ENCODE data around the gene TRPM8. TPM values are rescaled to one million over a fixed set of nuclear protein-coding genes. Genes with fewer than 3 reads are reported as not detected.

Gene TRPM8
- total RNA-seq, 4 donors from 2014 or later, result not detected

DNA sequence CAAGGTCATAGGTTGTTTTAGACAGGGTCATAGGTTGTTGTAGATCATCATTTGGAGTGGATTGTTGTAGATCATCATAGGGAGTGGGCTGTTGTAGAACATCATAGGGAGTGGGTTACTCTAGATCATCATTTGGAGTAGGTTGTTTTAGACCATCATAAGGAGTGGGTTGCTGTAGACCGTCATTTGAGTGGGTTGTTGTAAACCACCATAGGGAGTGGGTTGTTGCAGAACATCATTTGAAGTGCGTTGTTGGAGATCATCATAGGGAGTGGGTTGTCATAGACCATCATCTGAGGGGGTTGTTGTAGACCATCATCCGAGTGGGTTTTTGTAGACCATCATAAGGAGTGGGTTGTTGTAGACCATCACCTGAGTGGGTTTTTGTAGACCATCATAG lies 9.5 kb upstream of the TRPM8 start:
- DNase-seq (no peak), ATAC-seq (no peak)
- in situ Hi-C loops (cut with MboI; ENCODE audit: low sequenced_read_pairs in 4 of 4) (no loop called here), intact Hi-C loops (cut with DNase I; ENCODE audit: low total_unique reads) (no loop called here)
- Histone ChIP-seq H3K36me3 (no peaks in the 10 kb centered on the region), H3K27ac (no peak overlapping the region), H3K4me3 (no peak overlapping the region), H3K9me3 (no peaks in the 10 kb centered on the region), H3K4me1 (no peaks in the 10 kb centered on the region), H3K27me3 (no peaks in the 10 kb centered on the region)
- no peak for TF ChIP-seq POLR2A (IDR thresholded peaks at IDR 0.05)
- TF ChIP-seq, protein P1, sequence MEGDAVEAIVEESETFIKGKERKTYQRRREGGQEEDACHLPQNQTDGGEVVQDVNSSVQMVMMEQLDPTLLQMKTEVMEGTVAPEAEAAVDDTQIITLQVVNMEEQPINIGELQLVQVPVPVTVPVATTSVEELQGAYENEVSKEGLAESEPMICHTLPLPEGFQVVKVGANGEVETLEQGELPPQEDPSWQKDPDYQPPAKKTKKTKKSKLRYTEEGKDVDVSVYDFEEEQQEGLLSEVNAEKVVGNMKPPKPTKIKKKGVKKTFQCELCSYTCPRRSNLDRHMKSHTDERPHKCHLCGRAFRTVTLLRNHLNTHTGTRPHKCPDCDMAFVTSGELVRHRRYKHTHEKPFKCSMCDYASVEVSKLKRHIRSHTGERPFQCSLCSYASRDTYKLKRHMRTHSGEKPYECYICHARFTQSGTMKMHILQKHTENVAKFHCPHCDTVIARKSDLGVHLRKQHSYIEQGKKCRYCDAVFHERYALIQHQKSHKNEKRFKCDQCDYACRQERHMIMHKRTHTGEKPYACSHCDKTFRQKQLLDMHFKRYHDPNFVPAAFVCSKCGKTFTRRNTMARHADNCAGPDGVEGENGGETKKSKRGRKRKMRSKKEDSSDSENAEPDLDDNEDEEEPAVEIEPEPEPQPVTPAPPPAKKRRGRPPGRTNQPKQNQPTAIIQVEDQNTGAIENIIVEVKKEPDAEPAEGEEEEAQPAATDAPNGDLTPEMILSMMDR (IDR thresholded peaks at IDR 0.05 in 4 of 5, conservative IDR thresholded peaks at IDR 0.05 in 1 of 5), result no peak

DNA sequence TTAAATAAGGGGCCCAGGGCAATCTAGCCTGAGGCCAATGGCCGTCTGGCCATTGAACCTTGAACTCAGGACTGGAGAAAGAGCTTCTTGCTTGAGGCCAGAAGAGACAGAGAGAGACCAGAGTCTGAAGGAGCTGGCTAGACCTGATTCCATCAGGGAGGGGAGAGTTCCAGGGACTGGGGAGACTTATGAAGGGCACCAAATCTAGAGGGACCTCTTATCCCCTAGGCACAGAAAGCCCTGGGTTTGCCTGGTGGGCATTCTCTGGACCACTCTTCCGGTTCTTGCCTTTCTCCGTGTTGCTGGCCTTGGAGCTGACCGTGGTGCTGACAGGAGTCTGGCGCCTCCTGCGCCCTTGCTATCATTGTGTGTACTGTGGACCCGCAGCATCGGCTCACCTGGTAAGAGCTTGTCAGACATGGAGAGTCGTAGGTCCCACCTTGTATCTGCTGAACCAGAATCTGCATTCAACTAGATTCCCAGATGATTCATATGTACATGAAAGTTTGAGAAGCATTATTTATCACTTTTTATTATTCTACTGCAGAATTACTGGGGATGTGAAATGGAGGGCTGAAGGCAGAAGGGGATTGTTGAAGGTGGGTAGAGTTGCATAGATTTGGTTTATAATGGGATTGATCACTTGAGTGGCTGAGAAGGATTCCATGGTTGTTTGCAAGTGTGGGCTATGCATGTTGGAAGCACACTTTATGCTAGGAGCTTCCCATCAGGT lies 4.3 kb upstream of the TRPM8 start:
- no peak for DNase-seq
- Histone ChIP-seq H3K27ac (no peak overlapping the region), H3K4me3 (no peak overlapping the region), H3K9me3 (no peaks in the 10 kb centered on the region), H3K36me3 (no peaks in the 10 kb centered on the region), H3K27me3 (no peaks in the 10 kb centered on the region), H3K4me1 (no peaks in the 10 kb centered on the region)
- TF ChIP-seq POLR2A (IDR thresholded peaks at IDR 0.05), result no peak
- TF ChIP-seq, protein P1 (IDR thresholded peaks at IDR 0.05 in 4 of 5, conservative IDR thresholded peaks at IDR 0.05 in 1 of 5), result no peak
- ATAC-seq, result no peak
- in situ Hi-C loops (cut with MboI; ENCODE audit: low sequenced_read_pairs in 4 of 4), result no loop called here
- intact Hi-C loops (cut with DNase I; ENCODE audit: low total_unique reads), result no loop called here

DNA sequence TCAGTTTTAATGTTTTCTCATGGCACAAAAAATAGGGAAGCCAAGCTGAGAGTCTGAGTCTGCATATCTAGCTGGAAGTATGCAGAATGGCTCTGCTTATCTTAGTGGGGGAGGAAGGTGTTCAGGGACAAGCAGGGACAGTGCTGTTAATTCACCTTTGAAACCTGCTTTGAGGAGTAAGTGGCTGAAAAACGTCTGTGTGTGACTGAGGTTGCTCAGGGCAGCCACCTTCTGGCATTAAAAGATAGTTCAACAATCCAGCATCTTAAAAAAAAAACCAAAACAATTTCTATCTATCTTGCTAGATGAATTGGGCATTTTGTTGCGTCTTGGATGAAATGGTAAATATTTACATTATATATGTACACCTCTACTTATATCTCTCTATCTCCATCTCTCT lies 2.0 kb upstream of the TRPM8 start:
- intact Hi-C loops (cut with DNase I; ENCODE audit: low total_unique reads), result no loop called here
- TF ChIP-seq, protein P1 (IDR thresholded peaks at IDR 0.05 in 4 of 5, conservative IDR thresholded peaks at IDR 0.05 in 1 of 5), result no peak
- no peak for TF ChIP-seq POLR2A (IDR thresholded peaks at IDR 0.05)
- Histone ChIP-seq H3K4me3 (no peak overlapping the region), H3K27me3 (no peaks in the 10 kb centered on the region), H3K9me3 (no peaks in the 10 kb centered on the region), H3K36me3 (no peaks in the 10 kb centered on the region), H3K27ac (no peak overlapping the region), H3K4me1 (no peaks in the 10 kb centered on the region)
- no peak for DNase-seq
- no peak for ATAC-seq
- in situ Hi-C loops (cut with MboI; ENCODE audit: low sequenced_read_pairs in 4 of 4), result no loop called here

- Histone ChIP-seq H3K27me3 (no peaks in the 10 kb centered on the region), H3K9me3 (no peaks in the 10 kb centered on the region), H3K36me3 (no peaks in the 10 kb centered on the region), H3K4me1 (no peaks in the 10 kb centered on the region), H3K27ac (no peak overlapping the region), H3K4me3 (no peak overlapping the region)
- no peak for ATAC-seq
- intact Hi-C loops (cut with DNase I; ENCODE audit: low total_unique reads) (no loop called here), in situ Hi-C loops (cut with MboI; ENCODE audit: low sequenced_read_pairs in 4 of 4) (no loop called here)
- no peak for DNase-seq
- no peak for TF ChIP-seq POLR2A (IDR thresholded peaks at IDR 0.05)
- TF ChIP-seq, protein P1 (IDR thresholded peaks at IDR 0.05 in 4 of 5, conservative IDR thresholded peaks at IDR 0.05 in 1 of 5), result no peak
Measured at GRCh38 chr2:233919319-233919718, 2.1 kb downstream of the TRPM8 start.

DNA sequence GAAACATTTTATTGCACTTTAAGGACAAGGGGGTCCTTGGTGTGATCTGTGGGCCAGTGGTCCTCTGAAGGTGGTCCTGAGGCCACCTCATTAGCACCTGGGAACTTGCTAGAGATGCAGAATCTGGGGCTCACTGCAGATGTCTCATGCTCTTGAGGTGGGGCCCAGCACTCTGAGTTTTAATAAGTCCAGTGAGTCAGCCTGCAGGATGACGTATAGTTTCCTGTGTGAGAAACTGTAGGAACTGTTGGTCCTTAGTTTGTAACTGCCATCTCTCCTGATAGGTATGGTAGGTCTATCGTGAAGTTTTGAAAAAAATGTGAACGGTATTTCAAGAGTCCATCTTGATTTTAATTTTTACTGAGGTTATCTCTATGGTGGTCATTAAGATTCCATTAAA lies 2.8 kb downstream of the TRPM8 start:
- no peak overlapping the region for H3K27ac ChIP-seq
- H3K9me3 ChIP-seq, result no peaks in the 10 kb centered on the region
- intact Hi-C loops (cut with DNase I; ENCODE audit: low total_unique reads) (no loop called here), in situ Hi-C loops (cut with MboI; ENCODE audit: low sequenced_read_pairs in 4 of 4) (no loop called here)
- TF ChIP-seq, protein P1 (IDR thresholded peaks at IDR 0.05 in 4 of 5, conservative IDR thresholded peaks at IDR 0.05 in 1 of 5), result no peak
- TF ChIP-seq POLR2A (IDR thresholded peaks at IDR 0.05), result no peak
- H3K4me3 ChIP-seq, result no peak overlapping the region
- no peaks in the 10 kb centered on the region for H3K36me3 ChIP-seq
- H3K4me1 ChIP-seq, result no peaks in the 10 kb centered on the region
- no peaks in the 10 kb centered on the region for H3K27me3 ChIP-seq
- DNase-seq (no peak), ATAC-seq (no peak)
